Fibroblast of mammary gland (primary cell): Measurements from ENCODE around the gene ADAD1.

Experiments
- DNase-seq: peaks from one replicate; pipeline ENCODE4 v3.0.0-alpha.2; 2010; ENCODE audit warnings: low read depth
- H3K4me3 ChIP-seq: 2 replicates; pipeline ENCODE4 v1.5.1; 2011; ENCODE audit warnings: low read depth, mild to moderate bottlenecking, low read length, moderate library complexity; ENCODE audit not compliant: control insufficient read depth
- TF ChIP-seq, protein P1 (sequence below): conservative IDR thresholded peaks from 2 replicates; pipeline ENCODE4 v1.5.1; 2011; ENCODE audit warnings: low read depth, low read length, inconsistent platforms; ENCODE audit not compliant: control insufficient read depth, insufficient read depth

ADAD1 gene

GRCh38 chr4:122384245-122384644, 5.4 kb downstream of the ADAD1 start:
- DNase-seq, result no peak
- H3K4me3 ChIP-seq, result no peak overlapping the region
- TF ChIP-seq, protein P1, sequence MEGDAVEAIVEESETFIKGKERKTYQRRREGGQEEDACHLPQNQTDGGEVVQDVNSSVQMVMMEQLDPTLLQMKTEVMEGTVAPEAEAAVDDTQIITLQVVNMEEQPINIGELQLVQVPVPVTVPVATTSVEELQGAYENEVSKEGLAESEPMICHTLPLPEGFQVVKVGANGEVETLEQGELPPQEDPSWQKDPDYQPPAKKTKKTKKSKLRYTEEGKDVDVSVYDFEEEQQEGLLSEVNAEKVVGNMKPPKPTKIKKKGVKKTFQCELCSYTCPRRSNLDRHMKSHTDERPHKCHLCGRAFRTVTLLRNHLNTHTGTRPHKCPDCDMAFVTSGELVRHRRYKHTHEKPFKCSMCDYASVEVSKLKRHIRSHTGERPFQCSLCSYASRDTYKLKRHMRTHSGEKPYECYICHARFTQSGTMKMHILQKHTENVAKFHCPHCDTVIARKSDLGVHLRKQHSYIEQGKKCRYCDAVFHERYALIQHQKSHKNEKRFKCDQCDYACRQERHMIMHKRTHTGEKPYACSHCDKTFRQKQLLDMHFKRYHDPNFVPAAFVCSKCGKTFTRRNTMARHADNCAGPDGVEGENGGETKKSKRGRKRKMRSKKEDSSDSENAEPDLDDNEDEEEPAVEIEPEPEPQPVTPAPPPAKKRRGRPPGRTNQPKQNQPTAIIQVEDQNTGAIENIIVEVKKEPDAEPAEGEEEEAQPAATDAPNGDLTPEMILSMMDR, result no peak

DNA sequence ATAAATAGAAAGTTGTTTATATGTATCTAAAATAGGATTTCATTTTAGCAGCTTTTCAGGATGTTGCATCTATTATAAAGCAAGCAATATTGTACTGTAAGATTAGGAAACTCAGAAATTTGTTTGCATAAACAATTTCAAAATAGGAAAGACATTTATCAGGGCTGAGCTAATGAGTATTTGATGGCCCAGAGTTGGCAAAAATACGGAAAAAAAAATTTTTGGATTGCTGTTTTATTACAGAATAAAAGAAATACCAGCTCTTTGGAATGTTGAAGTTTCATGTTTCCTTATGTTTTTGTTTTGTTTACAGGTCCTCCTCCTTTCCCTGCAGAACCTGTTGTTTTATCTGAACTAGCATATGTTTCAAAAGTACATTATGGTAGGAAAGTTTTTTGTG, 14.5 kb downstream of the ADAD1 start:
- TF ChIP-seq, protein P1, result no peak
- H3K4me3 ChIP-seq, result no peak overlapping the region
- no peak for DNase-seq

DNA sequence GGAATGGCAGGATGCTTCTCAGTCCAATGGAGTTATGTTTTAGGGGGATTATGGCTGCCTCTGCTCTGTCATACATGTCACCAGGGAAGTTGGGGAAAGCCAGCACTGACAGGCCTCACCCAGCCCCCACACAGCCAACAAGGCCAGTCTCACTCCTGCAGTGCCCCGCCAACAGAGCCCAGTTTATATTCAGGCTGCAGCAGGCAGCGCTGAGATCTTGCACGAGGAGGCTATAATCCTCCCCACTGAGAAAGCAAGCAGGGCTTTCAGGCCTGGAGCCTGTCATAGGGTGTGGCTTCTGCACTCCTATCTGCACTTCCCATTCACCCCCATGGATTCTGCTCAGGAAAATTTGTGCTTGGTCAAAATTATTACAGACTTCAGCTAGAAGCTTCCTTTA, 25.1 kb downstream of the ADAD1 start:
- TF ChIP-seq, protein P1, result no peak
- H3K4me3 ChIP-seq, result no peak overlapping the region
- DNase-seq, result no peak

GRCh38 chr4:122412547-122412946, 33.7 kb downstream of the ADAD1 start:
- H3K4me3 ChIP-seq, result no peak overlapping the region
- peak; percentile 40 for DNase-seq
- TF ChIP-seq, protein P1, result no peak

DNA sequence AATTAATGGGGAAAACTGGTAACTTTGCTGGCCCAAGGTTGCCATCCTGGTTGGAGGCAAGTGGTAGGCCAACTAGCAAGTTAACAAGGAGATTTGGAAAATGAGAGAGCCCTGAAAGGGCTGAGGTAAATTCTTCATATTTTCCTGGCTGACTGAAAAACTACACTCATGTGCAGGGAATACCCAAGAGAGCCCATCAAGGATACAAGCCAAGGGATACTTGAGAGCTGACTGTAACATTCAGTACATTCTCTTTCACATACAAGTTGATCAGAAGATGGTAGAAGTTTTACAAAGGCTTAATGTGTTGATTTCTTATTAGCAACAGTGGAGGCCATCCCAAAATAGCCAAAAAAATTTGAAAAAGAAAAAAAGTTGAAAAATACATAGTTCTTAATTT, 44.4 kb downstream of the ADAD1 start:
- H3K4me3 ChIP-seq, result no peak overlapping the region
- TF ChIP-seq, protein P1, result no peak
- peak; percentile 43 for DNase-seq

GRCh38 chr4:122431351-122431750, 52.5 kb downstream of the ADAD1 start:
- no peak overlapping the region for H3K4me3 ChIP-seq
- no peak for DNase-seq
- TF ChIP-seq, protein P1, result no peak

GRCh38 chr4:122434285-122434684, 55.5 kb downstream of the ADAD1 start:
- no peak for DNase-seq
- H3K4me3 ChIP-seq, result no peak overlapping the region
- TF ChIP-seq, protein P1, result no peak
